Stimulated activated CD4-positive, alpha-beta T cell treated with anti-CD3 and anti-CD28 coated beads, Interleukin-2, amount 100 ng/mL, for 4 hours (primary cell): ENCODE measurements around the gene SRSF9.
"Not testable (repeated sequence)": the region's sequence is repeated elsewhere in the genome, so short reads cannot be mapped to it uniquely, and the experiment has no call there.

ENCODE experiments used
- DNase-seq: peaks from one replicate; pipeline ENCODE4 v3.0.0-alpha.2; 2020; ENCODE audit warnings: low read depth

SRSF9 gene

DNA sequence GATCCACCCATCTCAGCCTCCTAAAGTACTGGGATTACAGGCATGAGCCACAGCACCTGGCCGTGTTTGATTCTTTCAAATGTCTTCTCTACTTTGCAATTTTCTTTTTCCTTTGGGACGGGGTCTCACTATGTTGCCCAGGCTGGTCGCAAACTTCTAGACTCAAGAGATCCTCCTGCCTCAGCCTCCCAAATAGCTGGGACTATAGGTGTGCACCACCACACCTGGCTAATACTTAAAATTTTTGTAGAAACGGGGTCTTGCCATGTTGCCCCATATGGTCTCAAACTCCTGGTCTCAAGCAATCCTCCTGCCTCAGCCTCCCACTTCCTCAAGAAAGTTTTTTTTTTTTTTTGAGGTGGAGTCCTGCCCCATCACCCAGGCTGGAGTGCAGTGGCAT is 21.6 kb downstream of the SRSF9 start:
- no peak for DNase-seq

DNA sequence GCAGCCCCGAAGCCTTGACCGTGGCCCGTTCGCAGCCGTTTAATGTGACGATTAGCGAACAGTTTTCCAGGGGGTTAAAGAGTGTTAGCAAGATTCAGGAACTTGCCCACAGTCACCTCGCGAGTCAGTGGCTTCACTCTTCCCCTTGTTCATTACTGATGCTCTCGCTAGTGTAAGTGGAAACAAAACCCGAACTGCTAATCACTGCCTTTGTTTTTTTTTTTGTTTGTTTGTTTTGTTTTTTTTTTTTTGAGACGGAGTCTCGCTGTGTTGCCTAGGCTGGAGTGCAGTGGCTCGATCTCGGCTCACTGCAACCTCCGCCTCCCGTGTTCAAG is 22.7 kb downstream of the SRSF9 start:
- not testable (repeated sequence) for DNase-seq

DNA sequence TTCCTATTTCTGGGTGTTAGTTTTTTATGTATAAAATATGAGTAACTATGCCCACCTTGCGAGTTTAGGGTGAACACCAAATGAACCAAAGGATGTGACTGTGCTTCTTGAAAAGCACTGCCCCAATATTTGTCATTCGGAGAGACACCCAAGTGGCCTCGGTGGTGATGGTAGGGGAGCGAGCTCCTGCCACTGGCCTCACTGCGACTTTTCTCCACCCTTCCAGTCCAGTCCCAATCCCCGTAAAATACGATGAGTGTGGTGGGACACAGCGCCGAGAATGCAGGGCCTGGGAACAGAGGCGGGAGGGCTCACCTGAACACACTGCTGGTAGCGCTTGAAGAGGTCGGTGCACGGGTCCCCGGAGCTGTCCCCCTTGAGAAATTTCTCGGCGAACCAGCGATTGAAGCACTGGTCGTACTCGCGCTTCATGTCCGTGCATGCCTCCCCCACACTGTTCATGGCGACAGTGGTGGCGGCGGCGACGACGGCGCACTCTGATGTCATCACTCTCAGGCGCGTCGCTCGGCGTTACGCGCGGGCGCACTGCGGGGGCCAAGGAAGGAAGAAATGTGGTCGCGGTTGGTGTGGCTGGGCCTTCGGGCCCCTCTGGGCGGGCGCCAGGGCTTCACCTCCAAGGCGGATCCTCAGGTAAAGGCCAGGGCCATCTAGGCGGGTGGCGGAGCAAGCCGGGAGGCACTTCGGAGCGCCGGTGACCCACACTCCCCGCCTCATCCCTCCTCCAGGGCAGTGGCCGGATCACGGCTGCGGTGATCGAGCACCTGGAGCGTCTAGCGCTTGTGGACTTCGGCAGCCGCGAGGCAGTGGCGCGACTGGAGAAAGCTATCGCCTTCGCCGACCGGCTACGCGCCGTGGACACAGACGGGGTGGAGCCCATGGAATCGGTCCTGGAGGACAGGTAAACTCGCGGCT is 23.4 kb downstream of the SRSF9 start, which contains the start of the genes GATC and TRIAP1:
GATC (plus strand) TSS at position 534 of the 933 bp plus-strand sequence; CDS start at position 571, 37 bp downstream.
TRIAP1 (minus strand) TSS at position 474 of the 933 bp plus-strand sequence; CDS start at position 462, 12 bp downstream.
- DNase-seq = peak; percentile 85

DNA sequence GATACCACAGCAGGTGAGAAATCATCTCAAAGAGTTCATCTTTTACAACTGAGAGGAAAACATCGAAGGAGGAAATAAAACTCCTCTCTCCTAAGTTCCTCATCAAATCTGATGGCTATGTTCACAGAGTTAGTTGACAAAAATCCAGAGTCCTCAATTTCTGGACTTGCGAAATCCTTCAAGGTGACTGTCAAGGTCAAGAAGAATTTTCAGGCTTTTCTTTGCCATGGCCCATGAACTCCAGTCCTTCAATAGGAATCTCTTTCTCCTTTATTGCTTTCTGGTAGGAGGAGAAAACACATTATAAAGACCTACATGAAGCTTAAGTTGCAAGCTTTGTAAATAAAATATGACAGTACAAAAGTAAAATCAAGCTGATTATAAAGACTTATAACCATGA is 24.9 kb downstream of the SRSF9 start:
- DNase-seq = no peak

DNA sequence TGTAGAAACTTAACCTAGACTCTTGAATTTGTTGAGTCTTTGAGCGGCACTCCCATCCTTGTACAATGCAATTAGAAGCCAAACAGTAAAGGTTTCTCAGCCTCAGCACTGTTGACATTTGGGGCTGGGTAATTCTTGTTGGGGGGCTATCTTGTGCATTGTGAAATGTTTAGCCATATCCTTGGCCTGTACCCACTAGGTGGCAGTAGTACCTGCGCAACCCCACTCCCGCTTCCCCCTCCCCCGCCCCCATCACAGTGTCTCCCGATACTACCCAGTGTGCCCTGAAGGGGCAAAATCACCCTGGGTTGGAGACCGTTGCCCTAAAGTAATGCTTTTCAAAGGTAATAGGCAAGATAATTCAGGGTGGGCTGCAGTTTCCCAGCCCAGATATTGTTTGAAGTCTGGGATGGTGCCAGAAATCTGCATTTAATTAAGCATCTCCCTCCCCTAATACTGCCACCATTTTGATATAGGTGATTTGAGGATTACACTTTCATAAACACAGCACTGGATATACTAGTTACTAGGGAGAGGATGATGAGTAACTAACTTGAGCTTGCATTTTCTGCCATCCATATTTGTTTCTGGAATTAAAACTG is 29.8 kb downstream of the SRSF9 start:
- DNase-seq = peak; percentile 60

DNA sequence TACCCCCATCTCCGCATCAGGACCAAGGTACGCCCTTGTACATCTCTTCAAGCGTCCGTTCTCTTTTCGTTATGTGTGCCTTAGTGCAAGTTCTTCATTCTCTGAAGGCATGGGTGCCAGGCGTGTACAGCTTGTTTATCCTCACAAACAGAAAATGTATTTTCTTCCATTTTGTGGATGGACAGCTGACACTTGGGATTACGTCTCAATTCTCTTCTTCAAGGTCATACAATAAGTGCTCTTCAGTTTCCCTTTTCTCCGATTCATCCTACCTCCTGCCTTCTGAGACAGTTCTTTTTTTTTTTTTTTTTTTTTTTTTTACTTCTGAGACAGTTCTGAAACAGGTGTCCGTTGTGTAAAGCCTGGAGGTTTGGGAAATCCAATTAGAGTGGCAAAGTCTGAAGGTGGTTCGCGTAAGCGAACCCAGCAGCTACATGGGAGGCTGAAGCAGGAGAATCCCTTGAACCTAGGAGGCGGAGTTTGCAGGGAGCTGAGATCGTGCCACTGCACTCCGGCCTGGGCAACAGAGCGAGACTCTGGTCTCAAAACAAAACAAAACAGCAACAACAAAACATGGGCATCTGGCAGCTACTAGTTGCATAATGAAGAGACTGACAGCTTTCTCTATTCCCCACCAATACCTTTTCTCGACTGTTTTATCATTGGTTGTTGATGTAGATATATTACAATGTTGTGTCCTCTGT is 30.9 kb downstream of the SRSF9 start:
- DNase-seq = no peak

DNA sequence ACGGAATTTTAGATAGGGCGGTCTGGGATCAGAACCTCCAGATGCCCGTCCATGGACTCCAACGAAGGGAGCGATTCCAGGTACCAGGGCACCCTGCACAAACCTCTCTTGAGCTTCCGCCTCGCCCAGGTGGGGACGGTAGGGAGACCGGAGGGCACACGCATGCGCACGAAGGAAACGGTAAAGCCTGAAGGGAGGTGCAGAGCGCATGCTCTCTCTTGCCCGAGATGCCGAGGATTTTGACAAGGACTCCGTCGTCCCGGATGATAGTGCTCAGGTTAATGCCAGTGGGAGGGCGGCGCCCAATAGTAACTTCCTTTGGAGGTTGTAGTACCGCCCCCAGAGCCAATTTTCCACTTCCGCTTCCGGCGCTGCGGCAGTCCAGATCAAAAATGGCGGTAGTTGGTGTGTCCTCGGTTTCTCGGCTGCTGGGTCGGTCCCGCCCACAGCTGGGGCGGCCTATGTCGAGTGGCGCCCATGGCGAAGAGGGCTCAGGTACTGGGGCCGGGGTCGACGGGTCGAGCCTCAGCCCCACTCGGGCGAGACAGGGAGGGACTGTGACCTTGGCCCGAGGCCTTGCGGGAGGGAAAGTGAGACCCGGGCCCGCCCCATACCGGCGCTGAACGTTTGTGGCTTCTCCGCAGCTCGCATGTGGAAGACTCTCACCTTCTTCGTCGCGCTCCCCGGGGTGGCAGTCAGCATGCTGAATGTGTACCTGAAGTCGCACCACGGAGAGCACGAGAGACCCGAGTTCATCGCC is 31.6 kb downstream of the SRSF9 start, which contains the start of gene COX6A1:
COX6A1 (plus strand) TSS at position 379 of the 760 bp plus-strand sequence; CDS start at position 393, 14 bp downstream.
- peak; percentile 98 for DNase-seq

DNA sequence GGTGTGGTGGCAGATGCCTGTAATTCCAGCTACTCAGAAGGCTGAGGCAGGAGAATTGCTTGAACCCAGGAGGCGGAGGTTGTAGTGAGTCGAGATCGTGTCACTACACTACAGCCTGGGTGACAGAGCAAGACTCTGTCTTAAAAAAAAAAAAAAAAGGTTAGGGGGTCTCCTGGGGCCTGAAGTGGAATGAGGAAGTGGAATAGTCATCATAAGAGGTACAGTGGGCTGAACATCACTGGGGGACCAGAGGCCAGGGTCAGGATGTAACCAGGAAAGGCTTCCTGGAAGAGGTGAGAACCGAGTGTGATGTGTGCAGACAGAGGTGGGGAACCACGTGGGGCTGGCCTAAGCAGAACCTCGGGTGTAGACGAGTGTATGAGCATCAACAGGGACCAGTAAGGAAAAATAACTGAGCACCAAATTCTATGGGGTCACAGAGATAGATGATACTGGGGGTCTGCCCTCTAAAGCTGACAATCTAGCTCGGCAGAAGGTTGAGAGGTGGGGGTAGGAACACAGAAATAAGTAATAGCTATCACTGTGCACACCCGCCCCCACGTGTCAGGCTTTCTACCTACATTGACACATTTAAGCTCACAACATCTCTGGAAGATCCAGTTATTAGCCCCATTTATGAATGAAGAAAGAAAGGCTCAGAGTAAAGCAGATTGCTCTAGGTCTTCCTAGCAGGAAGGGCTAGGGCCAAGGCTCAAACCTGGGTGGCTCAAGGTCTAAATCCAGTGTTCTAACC is 36.6 kb downstream of the SRSF9 start:
- DNase-seq = no peak

DNA sequence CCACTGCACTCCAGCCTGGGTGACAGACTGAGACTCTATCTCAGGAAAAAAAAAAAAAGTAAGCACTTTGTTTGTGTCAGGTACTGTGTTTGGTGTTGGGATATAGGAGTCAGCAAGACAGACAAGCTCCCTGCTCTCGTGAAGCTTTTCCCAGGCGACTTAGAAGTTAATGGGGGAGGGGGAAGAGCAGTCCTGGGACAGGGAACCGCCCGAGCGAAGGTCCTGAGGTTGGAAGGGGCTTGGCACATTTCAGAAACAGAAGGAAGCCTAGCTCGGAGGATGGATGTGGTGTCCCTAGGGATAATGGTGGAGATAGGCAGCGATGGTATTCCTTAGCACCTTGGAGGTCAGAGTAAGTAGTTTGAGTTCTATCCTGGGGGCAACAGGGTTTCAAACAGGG is 40.2 kb downstream of the SRSF9 start:
- no peak for DNase-seq

DNA sequence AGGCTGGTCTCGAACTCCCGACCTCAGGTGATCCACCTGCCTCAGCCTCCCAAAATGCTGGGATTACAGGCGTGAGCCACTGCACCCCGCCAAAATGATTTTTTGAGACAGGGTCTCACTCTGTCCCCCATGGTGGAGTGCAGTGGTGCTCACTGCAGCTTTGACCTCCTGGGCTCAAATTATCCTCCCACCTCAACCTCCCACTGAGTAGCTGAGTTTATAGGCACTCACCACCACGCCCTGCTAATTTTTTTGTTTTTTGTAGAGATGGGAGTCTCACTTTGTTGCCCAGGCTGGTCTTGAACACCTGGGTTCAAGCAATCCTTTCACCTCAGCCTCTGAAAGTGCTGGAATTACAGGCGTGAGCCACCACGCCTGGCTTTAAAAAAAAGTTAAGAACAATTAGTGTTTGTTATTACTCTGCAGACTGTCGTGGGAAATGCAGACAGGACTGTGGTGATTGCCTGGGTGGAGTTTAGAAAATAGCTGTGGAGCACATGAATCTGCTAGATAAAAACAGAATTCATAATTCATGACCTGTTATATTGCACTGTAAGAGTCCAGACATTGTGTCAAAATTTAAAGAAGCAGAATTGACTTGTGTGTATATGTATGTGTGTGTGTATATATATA is 40.8 kb downstream of the SRSF9 start:
- DNase-seq = no peak

DNA sequence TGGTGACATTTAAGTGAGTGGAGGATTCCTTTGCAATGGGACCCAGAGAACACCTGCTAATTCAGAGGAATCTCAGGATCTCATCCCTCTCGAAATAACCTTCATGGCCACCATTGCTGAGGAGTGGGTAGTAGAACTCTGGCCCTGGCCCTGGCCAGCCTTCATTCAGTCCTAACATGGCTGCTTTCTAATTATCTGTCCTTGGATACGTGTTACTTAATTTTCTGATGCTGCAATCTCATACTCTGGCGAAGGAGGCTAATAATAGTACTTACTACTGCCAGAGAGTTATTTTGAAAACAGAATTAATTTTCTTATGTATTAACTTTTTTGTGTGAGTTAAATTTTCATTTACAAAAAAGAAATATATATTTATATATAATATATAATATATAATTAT is 43.8 kb downstream of the SRSF9 start:
- no peak for DNase-seq

DNA sequence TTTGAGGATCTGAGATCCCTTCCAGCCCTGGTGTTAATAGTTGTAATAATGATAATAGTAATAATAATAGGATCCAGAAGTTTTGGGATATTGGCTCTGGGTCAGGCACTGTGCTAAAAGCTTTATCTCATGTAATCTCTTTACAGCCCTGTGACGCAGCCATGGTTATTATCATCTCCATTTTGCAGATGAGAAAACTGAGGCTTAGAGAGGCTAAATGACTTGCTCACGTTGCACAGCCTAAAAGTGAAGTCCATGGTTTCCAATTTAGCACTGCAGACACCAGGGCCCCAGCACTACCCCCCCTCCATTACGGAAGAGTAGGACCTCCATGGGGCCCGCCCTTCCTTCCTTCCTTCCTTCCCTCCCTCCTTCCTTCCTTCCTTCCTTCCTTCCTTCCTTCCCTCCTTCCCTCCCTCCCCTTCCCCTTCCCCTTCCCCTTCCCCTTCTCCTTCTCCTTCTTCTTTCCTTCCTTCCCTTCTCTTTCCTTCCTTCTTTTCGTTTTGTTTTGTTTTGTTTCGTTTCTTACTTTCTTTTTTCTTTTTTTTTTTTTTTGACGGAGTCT is 46.6 kb downstream of the SRSF9 start:
- no peak for DNase-seq

DNA sequence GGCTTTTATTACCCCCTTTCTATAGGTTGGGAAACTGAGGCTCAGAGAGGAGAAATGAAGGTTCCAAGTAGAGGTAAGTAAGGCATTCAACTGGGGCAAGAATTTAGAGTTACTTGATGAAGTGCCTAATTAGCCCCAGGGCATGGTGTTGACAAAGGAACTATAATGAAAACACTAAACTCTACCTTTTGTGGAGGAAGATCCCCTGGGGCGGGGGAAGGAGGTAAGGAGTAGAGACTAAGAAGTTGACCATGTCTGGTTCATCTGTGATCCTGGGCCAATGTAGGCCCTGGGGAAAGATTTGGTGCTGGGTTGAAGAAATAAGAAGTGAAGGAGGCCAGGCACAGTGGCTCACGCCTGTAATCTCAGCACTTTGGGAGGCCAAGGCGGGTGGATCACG is 47.8 kb downstream of the SRSF9 start:
- DNase-seq = no peak

DNA sequence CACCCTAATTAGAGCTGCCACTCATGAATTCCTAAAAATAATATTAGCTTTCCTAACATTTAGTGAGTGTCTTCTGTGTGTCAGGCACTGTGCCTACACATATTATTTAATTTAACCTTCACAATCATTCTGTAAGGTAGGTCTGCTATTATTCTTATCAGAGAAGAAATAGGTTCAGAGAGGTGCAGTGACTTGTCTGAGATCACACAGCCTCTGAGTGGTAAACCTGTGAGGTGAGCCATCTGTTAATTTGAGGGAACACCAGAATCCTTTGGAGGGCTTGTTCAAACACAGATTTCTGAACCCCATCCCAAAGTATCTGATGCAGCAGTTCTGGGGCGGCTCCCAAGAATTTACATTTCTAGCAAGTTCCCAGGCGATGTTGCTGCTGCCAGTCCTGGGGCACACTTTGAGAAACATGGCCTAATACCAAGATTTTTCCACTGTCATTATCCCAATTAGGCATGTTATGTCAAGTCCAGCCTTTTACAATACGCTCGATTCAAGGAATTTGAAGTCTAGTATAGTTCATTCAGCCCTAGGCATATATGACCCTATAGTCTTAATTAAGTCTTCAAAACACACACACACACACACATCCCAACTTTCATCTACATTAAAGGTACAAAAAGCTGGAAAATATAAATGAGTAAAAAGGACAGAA is 51.5 kb downstream of the SRSF9 start:
- DNase-seq = no peak

DNA sequence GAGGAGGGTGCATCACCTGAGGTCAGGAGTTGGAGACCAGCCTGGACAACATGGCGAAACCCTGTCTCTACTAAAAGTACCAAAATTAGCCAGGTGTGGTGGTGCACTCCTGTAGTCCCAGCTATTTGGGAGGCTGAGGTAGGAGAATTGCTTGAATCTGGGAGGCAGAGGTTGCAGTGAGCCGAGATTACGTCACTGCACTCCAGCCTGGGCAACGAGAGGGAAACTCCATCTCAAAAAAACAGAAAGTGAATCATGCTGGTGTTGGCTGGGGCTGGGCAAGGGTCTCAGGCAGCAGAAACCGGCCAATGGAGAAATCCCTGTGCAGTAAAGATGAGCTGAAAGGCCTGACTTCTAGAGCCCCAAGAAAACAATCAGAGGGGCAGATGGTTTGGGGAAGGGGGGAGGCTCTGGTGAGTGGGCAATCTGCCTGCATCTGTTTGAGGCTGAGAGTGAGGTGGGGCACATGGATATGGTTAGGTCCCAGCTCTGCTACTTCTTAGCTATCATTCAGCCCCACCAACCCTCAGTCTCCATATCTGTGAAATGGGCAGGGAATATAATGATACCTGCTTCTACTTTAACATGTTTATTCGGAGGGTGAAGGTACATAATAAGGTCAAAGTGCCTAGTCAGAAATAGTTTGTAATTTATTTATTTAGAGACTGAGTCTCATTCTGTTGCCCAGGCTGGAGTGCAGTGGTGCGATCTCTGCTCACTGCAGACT is 52.9 kb downstream of the SRSF9 start:
- DNase-seq = no peak

DNA sequence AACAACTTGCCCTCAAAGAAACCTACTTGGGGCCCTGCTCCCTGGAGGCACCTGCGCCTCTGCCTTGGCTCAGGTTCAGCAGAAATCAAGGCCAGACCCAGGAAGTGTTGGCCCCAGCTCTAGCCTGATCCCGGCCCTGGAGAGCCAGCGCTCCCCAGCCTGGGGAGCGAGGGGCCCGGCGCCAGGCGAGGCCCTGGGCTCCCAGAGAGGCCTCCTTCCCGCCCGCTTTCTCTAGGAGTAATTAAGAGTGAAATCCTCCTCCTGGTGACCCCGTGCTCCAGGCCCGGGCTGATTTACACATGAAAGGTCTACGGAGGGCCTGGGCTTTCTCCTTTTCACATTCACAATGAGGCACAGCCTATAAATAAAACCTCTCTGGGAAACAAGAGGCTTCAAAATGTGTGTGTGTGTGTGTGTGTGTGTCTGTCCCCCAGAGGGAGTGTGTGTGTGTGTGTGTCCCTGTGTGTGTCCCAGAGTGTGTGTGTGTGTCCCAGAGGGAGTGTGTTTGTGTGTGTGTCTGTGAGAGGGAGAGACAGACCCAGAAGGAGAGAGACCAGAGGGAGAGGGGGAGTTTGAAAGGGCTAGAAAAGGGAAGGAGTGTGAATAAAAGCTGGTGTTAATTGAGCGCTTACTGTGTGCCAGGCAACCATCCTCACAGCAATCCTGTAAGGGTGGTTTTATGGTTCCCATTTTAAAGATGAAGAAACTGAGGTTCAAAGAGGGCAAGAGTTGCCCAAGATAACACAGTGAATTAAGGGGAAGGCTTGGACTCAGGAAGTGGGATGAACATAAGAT is 55.5 kb downstream of the SRSF9 start:
- no peak for DNase-seq

DNA sequence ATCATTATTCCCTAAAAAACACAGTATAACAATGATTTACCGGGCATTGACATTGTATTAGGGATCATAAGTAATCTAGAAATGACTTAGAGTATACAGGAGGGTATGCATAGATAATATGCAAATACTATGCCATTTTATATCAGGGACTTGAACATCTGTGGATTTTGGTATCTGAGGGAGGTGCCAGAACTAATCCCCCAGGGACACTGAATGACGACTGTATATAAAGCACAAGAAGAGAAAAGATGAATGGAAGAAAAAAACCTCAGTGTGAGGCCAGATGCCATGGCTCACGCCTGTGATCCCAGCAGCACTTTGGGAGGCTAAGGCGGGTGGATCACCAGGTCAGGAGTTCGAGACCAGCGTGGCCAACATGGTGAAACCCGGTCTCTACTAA is 57.1 kb downstream of the SRSF9 start:
- DNase-seq = no peak
